HG02970 (cell line): Measurements from ENCODE around the gene CMBL.

Experiments
- ATAC-seq: cut with Tn5 transposase; IDR thresholded peaks from one replicate; pipeline ENCODE4 v1.9.1; 2021; ENCODE audit warnings: mild to moderate bottlenecking, moderate library complexity, moderate number of reproducible peaks; ENCODE audit not compliant: unreplicated experiment, low FRiP score

Gene CMBL

DNA sequence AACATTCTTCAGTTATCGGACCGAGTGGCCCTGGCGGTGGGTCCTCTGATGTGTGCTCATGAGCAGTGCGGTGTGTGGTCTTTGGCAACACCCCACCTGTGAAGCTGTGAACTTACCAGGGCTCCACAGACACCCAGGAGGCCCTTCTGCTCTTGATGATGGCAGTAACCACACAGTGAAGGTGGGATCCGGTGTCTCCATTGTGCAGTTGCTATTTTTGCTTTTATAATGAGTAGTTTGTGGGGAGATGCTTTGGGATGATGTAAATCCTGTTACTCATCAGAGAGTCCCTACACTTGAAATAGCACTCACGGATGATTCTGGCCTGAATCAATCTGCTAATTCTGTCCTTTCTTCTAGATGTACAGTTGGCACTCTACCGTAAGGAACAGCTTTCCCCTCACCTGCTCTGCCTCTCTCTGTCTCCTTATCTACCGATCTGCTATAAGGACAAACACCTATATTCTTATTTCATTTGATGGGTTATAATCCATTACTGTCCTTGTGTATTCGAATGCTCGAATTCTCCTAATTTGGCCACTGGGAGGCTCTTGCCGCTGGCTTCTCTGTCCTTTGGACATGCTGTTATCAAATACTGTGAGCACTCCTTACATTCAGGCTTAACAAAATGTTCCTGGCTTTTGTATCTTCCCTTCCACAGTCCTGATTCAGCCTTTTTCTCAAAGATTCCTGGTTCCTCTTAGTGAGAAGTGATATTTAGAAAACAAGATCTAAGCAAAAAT, 78.2 kb downstream of the CMBL start:
- no peak for ATAC-seq

DNA sequence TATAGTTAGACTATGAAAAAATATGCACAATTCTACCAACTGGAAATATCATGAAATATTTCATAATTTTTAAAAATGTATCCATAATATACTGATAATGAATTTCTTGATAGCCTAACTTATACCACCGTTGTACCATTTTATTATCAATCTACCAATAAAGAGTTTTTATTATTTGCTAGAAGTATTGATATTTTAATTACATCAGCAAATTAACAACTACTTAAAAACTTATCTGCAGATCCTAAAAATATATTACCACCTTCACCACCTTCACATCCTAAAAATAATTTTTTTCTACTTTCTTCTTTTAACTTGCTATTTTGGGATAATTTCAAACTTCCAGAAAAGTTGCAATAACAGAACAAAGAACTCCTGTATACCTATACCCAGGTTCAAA, 79.4 kb downstream of the CMBL start:
- ATAC-seq = no peak
